Fibroblast of lung (primary cell): Measurements from ENCODE around the gene GNPTG. TPM values are rescaled to one million over a fixed set of nuclear protein-coding genes. Genes with fewer than 3 reads are reported as not detected.

Experiments used
- DNase-seq, 2 donors: peaks; one replicate each; pipeline versions ENCODE4 v3.0.0 to v3.0.0-alpha.2; 2010; ENCODE audit warnings: low read depth in 2 of 2
- H2AFZ ChIP-seq: 2 replicates; pipeline ENCODE4 v1.5.1; 2012; ENCODE audit warnings: low read length, control low read depth, inconsistent platforms
- H3K27ac ChIP-seq: 2 replicates; pipeline ENCODE4 v1.5.1; 2011; ENCODE audit warnings: low read length, control low read depth; ENCODE audit not compliant: insufficient read depth
- H3K27me3 ChIP-seq: 2 replicates; pipeline ENCODE4 v1.5.1; 2011; ENCODE audit warnings: mild to moderate bottlenecking, low read length; ENCODE audit not compliant: control insufficient read depth, insufficient read depth
- H3K36me3 ChIP-seq: 2 replicates; pipeline ENCODE4 v1.5.1; 2011; ENCODE audit warnings: low read length; ENCODE audit not compliant: control insufficient read depth, insufficient read depth
- H3K4me1 ChIP-seq: 2 replicates; pipeline ENCODE4 v1.5.1; 2011; ENCODE audit warnings: low read length; ENCODE audit not compliant: control insufficient read depth, insufficient read depth; ENCODE audit errors: extremely low read depth
- H3K4me2 ChIP-seq: 2 replicates; pipeline ENCODE4 v1.5.1; 2011; ENCODE audit warnings: low read length, control low read depth; ENCODE audit not compliant: insufficient read depth; ENCODE audit errors: extremely low read depth
- H3K4me3 ChIP-seq, 4 experiments: fragments of 200-600 bp in 1 of 4; sonication (generic) in 1 of 4; replicated peaks in 1 of 4; 2 replicates each; pipeline ENCODE4 v1.5.1; 2011 to 2016; ENCODE audit warnings: low read length in 4 of 4, low read depth in 3 of 4, mild to moderate bottlenecking in 3 of 4, control low read depth in 2 of 4, inconsistent platforms in 1 of 4, mixed read lengths in 1 of 4; ENCODE audit not compliant: insufficient read depth in 1 of 4; ENCODE audit errors: control extremely low read depth in 1 of 4
- H3K79me2 ChIP-seq: 2 replicates; pipeline ENCODE4 v1.5.1; 2012; ENCODE audit warnings: mild to moderate bottlenecking, low read length, inconsistent platforms; ENCODE audit not compliant: control insufficient read depth, insufficient read depth
- H3K9ac ChIP-seq: 2 replicates; pipeline ENCODE4 v1.5.1; 2011; ENCODE audit warnings: mild to moderate bottlenecking, low read length, control low read depth; ENCODE audit not compliant: insufficient read depth
- H3K9me3 ChIP-seq: 2 replicates; pipeline ENCODE4 v1.5.1; 2012; ENCODE audit warnings: low read depth, low read length; ENCODE audit not compliant: control insufficient read depth, insufficient read depth
- H4K20me1 ChIP-seq: 2 replicates; pipeline ENCODE4 v1.5.1; 2011; ENCODE audit warnings: low read length; ENCODE audit not compliant: control insufficient read depth, insufficient read depth; ENCODE audit errors: extremely low read depth
- CTCF ChIP-seq, 2 donors: IDR thresholded peaks in 1 of 2; conservative IDR thresholded peaks in 1 of 2; 1 replicate in 1 of 2; 2 replicates in 1 of 2; pipeline ENCODE4 v1.5.1; 2011 to 2012; ENCODE audit warnings: low read length in 2 of 2, control low read depth in 1 of 2, inconsistent platforms in 1 of 2, low read depth in 1 of 2, mild to moderate bottlenecking in 1 of 2
- EZH2 ChIP-seq: IDR thresholded peaks from 2 replicates; pipeline ENCODE4 v1.5.1; 2012; ENCODE audit warnings: low read length, control low read depth, mild to moderate bottlenecking; ENCODE audit errors: missing control alignments
- polyA plus RNA-seq, 2 donors: library from polyadenylated mRNA; depleted of rRNA in 1 of 2; stranded (reverse) in 1 of 2; unstranded in 1 of 2; fragments of >200 nt; gene quantifications; 2 replicates each; pipeline ENCODE4 v1.2.1, GENCODE V29; 2011 to 2012; ENCODE audit warnings: missing spikeins in 1 of 2
- total RNA-seq: library from RNA; depleted of rRNA; stranded (reverse); fragments of >200 nt; gene quantifications from 2 replicates; pipeline ENCODE4 v1.2.1, GENCODE V29; 2014

Gene GNPTG
- total and polyA plus RNA-seq, 2 donors (not counting 1 experiment from before 2014, with no cell fraction given): 40.8 to 43.2 TPM

- Histone ChIP-seq H3K4me1 (no peaks in the 10 kb centered on the region), H3K36me3 (peaks cover 4% of the 10 kb centered on the region), H3K79me2 (no peaks in the 10 kb centered on the region), H4K20me1 (no peaks in the 10 kb centered on the region), H3K4me3 (peak overlapping the region in 3 of 4 experiments; percentile 43 to 58 (median 47)), H3K4me2 (peak overlapping the region; percentile 66), H3K27ac (peak overlapping the region; percentile 86), H3K9me3 (no peaks in the 10 kb centered on the region), H3K9ac (peak overlapping the region; percentile 71), H2AFZ (no peak overlapping the region), H3K27me3 (no peaks in the 10 kb centered on the region)
- TF ChIP-seq CTCF (conservative IDR thresholded peaks at IDR 0.05 in 1 of 2, IDR thresholded peaks at IDR 0.05 in 1 of 2; ENCODE audit: low read depth in 1 of 2, low read length in 2 of 2) (no peak), EZH2 (no peak)
- peak; percentile 39 to 44 for DNase-seq
Observed at GRCh38 chr16:1379304-1380076, 27.8 kb downstream of the GNPTG start.

- Histone ChIP-seq H3K27me3 (no peaks in the 10 kb centered on the region), H3K27ac (no peak overlapping the region), H3K4me1 (no peaks in the 10 kb centered on the region), H3K9me3 (no peaks in the 10 kb centered on the region), H4K20me1 (no peaks in the 10 kb centered on the region), H2AFZ (no peak overlapping the region), H3K9ac (no peak overlapping the region), H3K4me3 (no peak overlapping the region), H3K36me3 (peaks cover 4% of the 10 kb centered on the region), H3K79me2 (no peaks in the 10 kb centered on the region), H3K4me2 (no peak overlapping the region)
- DNase-seq: no peak
- TF ChIP-seq EZH2 (no peak), CTCF (conservative IDR thresholded peaks at IDR 0.05 in 1 of 2, IDR thresholded peaks at IDR 0.05 in 1 of 2; ENCODE audit: low read depth in 1 of 2, low read length in 2 of 2) (no peak)
Observed at GRCh38 chr16:1380195-1380594, 28.5 kb downstream of the GNPTG start.

GRCh38 chr16:1381612-1382406 lies 30.1 kb downstream of the GNPTG start:
- no peak for DNase-seq
- H2AFZ ChIP-seq: no peak overlapping the region
- H3K4me3 ChIP-seq: no peak overlapping the region
- H3K79me2 ChIP-seq: no peaks in the 10 kb centered on the region
- no peaks in the 10 kb centered on the region for H3K4me1 ChIP-seq
- no peak overlapping the region for H3K4me2 ChIP-seq
- H3K36me3 ChIP-seq: peaks cover 1% of the 10 kb centered on the region
- no peak overlapping the region for H3K27ac ChIP-seq
- H4K20me1 ChIP-seq: no peaks in the 10 kb centered on the region
- no peak overlapping the region for H3K9ac ChIP-seq
- H3K9me3 ChIP-seq: no peaks in the 10 kb centered on the region
- no peaks in the 10 kb centered on the region for H3K27me3 ChIP-seq
- TF ChIP-seq CTCF (conservative IDR thresholded peaks at IDR 0.05 in 1 of 2, IDR thresholded peaks at IDR 0.05 in 1 of 2; ENCODE audit: low read depth in 1 of 2, low read length in 2 of 2) (no peak), EZH2 (no peak)
